HG02588 (cell line): ENCODE data around the gene C10orf105.

ENCODE experiments used
- ATAC-seq: cut with Tn5 transposase; IDR thresholded peaks from one replicate; pipeline ENCODE4 v1.9.1; 2021; ENCODE audit warnings: mild to moderate bottlenecking, moderate library complexity; ENCODE audit not compliant: unreplicated experiment

Gene C10orf105

GRCh38 chr10:71752391-71753090 lies 33.0 kb upstream of the C10orf105 start:
- ATAC-seq: no peak

- no peak for ATAC-seq
Observed at GRCh38 chr10:71751515-71752224, 32.1 kb upstream of the C10orf105 start.

DNA sequence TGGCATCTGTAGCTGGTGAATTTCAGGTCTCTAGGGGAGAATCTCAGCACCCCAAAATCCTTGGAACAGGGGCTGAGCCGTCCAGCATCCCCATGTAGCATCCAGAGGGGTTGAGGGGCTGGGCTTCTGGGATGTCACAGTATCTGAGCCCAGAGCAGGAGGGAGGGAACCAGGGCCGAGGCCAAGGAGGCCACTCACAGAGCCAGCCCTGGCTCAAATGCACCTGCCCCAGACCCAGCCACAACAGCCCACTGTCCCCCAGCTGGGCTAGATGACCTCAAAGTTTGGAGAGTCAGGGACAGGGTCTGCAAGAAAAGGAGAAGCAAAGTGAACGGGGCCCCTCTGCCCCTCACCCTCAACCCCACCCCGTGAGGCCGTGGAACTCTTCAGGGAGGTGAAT lies 31.4 kb upstream of the C10orf105 start:
- no peak for ATAC-seq

DNA sequence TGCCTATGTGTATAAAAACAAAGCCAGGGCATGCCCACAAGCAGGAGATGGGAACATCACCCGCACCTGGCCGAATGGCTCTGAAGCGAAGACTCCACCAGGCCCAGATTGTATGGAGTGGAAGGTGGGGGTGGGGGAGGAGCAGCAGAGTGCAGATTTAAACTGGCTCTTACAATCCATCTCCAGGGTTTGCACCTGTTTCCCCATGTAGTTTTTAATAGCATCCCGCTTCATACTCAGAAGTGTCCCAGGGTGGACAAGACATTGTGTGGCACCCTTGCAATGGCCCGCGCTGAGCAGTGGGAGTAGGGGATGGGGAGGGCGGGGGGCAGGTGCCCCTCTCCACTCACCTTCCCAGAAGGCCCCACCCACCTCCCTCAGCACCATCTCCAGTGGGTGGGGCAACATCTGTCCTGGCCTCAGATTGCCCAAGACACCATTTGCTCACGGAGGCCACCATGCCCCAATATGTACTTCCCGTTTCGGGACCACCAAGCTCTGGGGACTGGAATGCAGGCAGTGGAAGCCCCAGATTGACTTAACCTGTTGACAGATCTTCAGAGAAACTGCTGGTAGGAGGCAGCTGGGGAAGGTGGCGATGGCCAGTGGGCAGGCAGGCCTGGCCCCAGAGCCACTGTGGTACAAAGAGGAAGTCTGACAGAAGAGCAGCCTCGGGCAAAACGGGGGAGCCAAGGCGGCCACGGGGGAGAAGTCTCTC lies 30.7 kb upstream of the C10orf105 start:
- ATAC-seq: no peak

DNA sequence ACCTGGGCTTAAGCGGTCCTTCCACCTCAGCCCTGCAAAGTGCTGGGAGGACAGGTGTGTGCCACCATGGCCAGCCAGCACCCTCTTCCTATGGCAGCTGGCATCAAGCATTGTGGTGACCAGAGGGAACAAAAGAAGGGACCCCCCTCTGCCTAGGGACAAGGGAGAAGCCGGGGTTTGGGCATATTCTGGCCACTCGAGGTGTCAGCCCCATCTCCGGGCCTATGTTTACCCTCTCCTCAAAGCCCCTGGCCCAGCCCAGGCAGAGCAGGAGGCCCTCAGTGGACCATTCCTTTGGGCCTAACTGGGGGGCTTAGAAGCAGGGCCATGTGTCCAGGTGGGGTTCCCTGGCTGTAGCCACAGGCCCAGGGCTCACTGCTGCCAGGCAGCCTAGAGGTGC lies 29.8 kb upstream of the C10orf105 start:
- ATAC-seq: no peak

DNA sequence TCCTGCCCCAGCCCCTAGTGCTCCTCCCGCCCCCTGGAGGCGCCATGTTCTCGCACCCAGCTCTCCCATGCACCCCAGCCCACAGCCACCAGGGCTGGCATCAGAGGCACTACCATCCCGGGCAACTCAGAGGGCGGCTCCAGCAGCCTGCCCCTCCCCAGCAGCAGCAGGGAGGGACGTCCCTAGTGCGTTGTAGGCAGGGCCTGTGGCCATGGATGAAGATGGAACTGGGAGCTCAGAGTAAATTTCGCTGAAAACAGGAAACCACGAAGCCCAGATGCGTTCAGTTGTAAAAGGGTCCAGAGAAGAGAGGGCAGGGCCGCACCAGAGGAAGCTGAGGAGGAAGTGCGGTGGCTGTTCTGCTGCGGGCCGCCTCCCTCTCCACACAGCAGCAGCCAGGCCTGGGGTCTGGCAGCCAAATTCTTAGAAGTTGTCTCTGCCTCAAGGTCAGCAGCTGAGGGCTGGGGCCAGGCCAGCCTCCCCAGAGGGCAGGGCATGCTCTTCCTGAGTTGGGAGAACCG lies 29.2 kb upstream of the C10orf105 start:
- no peak for ATAC-seq

DNA sequence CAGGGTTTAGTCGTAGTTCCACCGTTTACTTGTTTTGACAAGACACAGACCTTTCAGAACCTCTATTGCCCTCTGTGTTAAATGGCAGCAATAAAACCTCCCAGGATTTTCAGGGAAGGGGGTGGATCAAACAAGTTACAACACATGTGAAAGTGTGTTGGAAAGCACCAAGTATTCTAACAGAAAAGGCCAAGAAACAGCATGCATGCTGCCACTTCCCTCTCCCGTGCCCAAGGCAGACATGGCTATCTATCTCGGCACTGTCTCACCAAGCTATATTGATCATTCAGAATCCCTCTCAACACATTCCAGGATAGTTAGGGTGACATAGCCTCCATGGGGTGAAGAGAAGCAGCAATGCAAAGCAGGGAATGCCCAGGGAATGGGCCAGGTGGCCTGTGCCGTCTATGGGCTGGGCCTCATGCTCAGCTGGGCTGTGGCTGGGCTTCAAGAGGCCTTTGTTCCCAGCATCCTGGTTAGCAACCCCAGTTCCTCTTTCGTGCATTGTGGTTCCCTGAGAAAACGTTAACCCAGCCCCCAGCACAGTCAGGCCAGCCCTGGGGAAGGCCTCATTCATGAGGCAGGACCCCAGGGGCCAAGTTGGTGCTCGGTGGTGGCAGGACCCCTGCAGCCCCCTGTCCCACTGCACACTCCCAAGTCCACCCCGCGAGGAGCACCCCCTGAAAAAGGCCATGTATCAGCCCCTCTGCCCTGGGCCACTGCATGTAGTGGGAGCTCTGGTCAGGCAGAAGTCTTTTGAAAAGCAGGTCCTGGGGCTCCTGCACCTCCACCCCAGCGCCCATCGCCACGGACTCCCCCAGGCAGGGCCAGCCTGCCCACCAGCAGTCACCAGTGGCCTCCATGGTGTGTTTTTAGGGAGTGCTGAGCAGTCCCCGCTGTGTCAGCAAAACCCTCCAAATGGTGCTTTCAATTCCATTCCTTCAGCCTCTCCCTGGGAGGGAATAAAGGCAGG lies 28.3 kb upstream of the C10orf105 start:
- no peak for ATAC-seq

GRCh38 chr10:71747039-71747531 lies 27.5 kb upstream of the C10orf105 start:
- ATAC-seq: no peak

- ATAC-seq: no peak
Observed at GRCh38 chr10:71746344-71747037, 26.9 kb upstream of the C10orf105 start.

- no peak for ATAC-seq
Observed at GRCh38 chr10:71745664-71746250, 26.2 kb upstream of the C10orf105 start.

GRCh38 chr10:71744897-71745663 lies 25.5 kb upstream of the C10orf105 start:
- ATAC-seq: no peak

- no peak for ATAC-seq
Observed at GRCh38 chr10:71743866-71744265, 24.3 kb upstream of the C10orf105 start.

- ATAC-seq: no peak
Observed at GRCh38 chr10:71743089-71743838, 23.7 kb upstream of the C10orf105 start.

DNA sequence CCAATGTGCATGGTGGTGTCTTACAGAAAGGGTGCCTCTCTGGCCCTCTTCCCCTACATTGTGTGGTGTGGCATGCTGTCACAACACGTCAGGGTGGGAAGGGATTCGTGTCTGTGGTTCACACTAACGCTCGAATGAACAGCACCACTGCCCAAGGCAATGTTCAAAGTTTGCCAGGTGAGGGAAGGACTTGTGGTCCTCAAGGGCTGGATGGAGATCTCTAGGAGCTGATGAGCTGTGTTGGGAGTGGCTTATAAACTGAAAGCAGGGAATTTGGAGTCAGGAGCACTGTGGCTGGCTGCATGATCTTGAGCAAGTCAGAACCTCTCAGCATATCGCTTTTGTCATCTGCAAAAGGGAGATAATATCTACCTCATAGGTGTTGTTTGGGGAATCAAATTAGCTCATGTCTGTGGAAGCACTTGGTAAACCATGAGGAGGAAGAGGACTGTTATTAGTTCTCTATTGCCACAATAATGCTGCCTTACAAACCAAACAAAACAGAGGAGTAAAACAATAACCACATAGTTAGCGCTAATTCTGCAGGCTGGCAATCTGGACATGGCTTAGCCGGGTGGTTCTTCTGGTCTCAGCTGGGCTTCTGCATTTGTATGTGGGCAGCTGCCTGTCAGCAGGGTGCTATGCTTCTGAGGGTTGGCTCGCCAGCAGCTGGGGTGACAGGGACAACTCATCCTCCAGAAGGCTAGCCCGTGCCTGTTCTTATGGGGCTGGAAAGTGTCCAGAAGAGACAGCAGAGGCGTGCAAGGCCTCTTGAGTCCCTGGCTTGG lies 22.9 kb upstream of the C10orf105 start:
- ATAC-seq: no peak

- ATAC-seq: no peak
Observed at GRCh38 chr10:71741671-71742070, 22.1 kb upstream of the C10orf105 start.

GRCh38 chr10:71741029-71741428 lies 21.5 kb upstream of the C10orf105 start:
- ATAC-seq: no peak

DNA sequence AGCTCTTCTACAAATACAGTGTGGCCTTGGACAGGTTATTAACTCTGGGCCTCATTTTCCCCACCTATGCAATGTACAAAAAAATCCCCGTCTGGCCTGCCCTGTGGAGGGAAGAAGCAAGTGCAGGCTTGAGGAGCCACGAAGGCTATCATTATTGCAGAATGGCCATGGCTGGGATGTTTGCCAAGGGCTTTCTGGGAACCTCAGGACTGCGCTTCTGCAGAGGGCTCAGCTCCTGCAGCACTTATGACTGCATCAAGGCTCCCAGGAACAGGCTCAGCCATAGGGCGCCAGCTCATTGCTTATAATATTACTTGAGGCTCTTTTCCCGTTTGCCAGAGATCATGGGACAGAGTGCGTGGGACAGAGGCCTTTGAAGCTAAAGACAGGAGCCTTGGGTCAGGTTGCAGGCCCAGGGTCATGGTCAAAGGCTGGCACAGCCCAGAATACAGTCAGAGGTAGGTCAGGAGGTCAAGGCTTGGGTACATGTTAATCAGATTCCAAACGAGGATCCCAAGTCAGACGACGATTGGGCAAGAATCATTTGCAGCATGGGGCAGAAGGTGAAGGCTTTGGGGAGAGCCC lies 20.6 kb upstream of the C10orf105 start:
- no peak for ATAC-seq
